PC-9 (cell line): ENCODE results near the gene LMBRD2. TPM values are rescaled to one million over a fixed set of nuclear protein-coding genes. Genes with fewer than 3 reads are reported as not detected.

ENCODE experiments used
- BruUV-seq: library from RNA; stranded (reverse); fragments of 400-500 nt; replicated peaks from 2 replicates; lab custom pipeline; 2021; lab: Mats Ljungman, UMichigan
- CTCF ChIA-PET: fragments of 300-600 bp; sonication (Branson Sonifier 250); formaldehyde crosslinking; loops from one replicate; lab custom pipeline; 2022; ENCODE audit warnings: antibody characterized with exemption; lab: Charles Lee
- POLR2A ChIA-PET: fragments of 300-600 bp; sonication (Branson Sonifier 250); formaldehyde crosslinking; loops from one replicate; lab custom pipeline; 2022; ENCODE audit warnings: antibody characterized with exemption; ENCODE audit not compliant: unreplicated experiment; lab: Charles Lee
- DNase-seq, 2 experiments: peaks; one replicate each; pipeline versions ENCODE4 v3.0.0 to v3.0.0-alpha.2; 2015 to 2022; ENCODE audit warnings: mixed read lengths in 1 of 2
- H2AFZ ChIP-seq: fragments of 200-600 bp; sonication (generic); 2 replicates; pipeline ENCODE4 v1.8.1; 2017; ENCODE audit warnings: antibody characterized with exemption
- H3F3A ChIP-seq: fragments of 200-600 bp; sonication (generic); 2 replicates; pipeline ENCODE4 v1.8.1; 2017; ENCODE audit warnings: antibody characterized with exemption, mild to moderate bottlenecking, low read depth; ENCODE audit not compliant: insufficient read depth
- H3K27ac ChIP-seq: fragments of 200-600 bp; sonication (generic); 2 replicates; pipeline ENCODE4 v1.6.1; 2016; ENCODE audit warnings: mixed run types
- H3K27me3 ChIP-seq: fragments of 200-600 bp; sonication (generic); 2 replicates; pipeline ENCODE4 v1.6.1; 2016; ENCODE audit warnings: low read depth, mixed run types; ENCODE audit not compliant: insufficient read depth
- H3K36me3 ChIP-seq: fragments of 200-600 bp; sonication (generic); 2 replicates; pipeline ENCODE4 v1.6.1; 2016; ENCODE audit warnings: low read depth, mixed run types
- H3K4me1 ChIP-seq: fragments of 200-600 bp; sonication (generic); replicated peaks from 2 replicates; pipeline ENCODE4 v1.6.1; 2016; ENCODE audit warnings: mixed run types; ENCODE audit not compliant: insufficient read depth
- H3K4me2 ChIP-seq: fragments of 200-600 bp; sonication (generic); 2 replicates; pipeline ENCODE4 v1.6.1; 2017; ENCODE audit warnings: mixed run types
- H3K4me3 ChIP-seq: fragments of 200-600 bp; sonication (generic); 2 replicates; pipeline ENCODE4 v1.6.1; 2016; ENCODE audit warnings: mixed run types
- H3K79me2 ChIP-seq: fragments of 200-600 bp; sonication (generic); 2 replicates; pipeline ENCODE4 v1.6.1; 2017; ENCODE audit warnings: low read depth, mixed run types
- H3K9me2 ChIP-seq: fragments of 200-600 bp; sonication (generic); 2 replicates; pipeline ENCODE4 v1.8.1; 2017; ENCODE audit warnings: mild to moderate bottlenecking; ENCODE audit not compliant: insufficient read depth
- H3K9me3 ChIP-seq: fragments of 200-600 bp; sonication (generic); 2 replicates; pipeline ENCODE4 v1.8.1; 2016; ENCODE audit warnings: low read depth; ENCODE audit not compliant: insufficient read depth
- H4K20me1 ChIP-seq: fragments of 200-600 bp; sonication (generic); 2 replicates; pipeline ENCODE4 v1.8.1; 2017; ENCODE audit not compliant: insufficient read depth
- EZH2 ChIP-seq: fragments of 200-600 bp; sonication (generic); IDR thresholded peaks from 2 replicates; pipeline ENCODE4 v1.8.0; 2017; ENCODE audit warnings: antibody characterized with exemption, low read depth
- intact Hi-C: fragments of 100-400 bp; cut with micrococcal nuclease; formaldehyde crosslinking; loops from one replicate; pipeline ENCODE4 v1.10.0; 2022; ENCODE audit not compliant: unreplicated experiment
- total RNA-seq: library from RNA; stranded (reverse); gene quantifications from 2 replicates; pipeline ENCODE4 v1.2.3, GENCODE V29; 2021
- TF ChIP-seq, protein P1 (sequence below): fragments of 200-600 bp; sonication (generic); conservative IDR thresholded peaks from 2 replicates; pipeline ENCODE4 v1.6.1; 2017; ENCODE audit warnings: mixed run types, antibody characterized with exemption, mild to moderate bottlenecking, moderate library complexity

The LMBRD2 gene
- total RNA-seq, 1 experiment from 2014 or later: 18.0 TPM

DNA sequence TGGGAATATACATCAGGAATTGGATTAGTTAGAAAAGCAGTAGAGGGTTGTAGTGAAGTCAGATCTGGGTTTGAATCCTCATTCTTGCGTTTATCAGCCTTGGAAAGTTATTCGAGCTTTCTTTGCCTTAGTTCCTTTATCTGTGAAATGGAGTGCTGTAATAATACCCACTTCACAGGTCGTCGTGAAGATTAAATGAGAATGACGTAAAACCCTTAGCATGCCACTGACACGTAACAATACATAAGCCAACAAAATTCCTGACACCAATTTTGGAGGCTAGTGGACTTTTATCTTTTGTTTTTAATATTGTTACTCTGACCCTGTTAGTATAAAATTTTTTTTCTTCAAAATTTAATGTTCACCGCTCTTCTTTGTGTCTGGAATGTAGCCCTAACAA, 3.6 kb upstream of the LMBRD2 start:
- ChIA-PET CTCF (no interaction called here), POLR2A (no interaction called here)
- H3K9me3 ChIP-seq: no peaks in the 10 kb centered on the region
- no peaks in the 10 kb centered on the region for H3K9me2 ChIP-seq
- no peak overlapping the region for H3K4me3 ChIP-seq
- peaks cover 13% of the 10 kb centered on the region for H3K4me1 ChIP-seq
- H3K36me3 ChIP-seq: peaks cover 32% of the 10 kb centered on the region
- no peak overlapping the region for H3K27ac ChIP-seq
- intact Hi-C loops: no loop called here
- no peaks in the 10 kb centered on the region for H3K27me3 ChIP-seq
- no peak for DNase-seq
- TF ChIP-seq, protein P1, sequence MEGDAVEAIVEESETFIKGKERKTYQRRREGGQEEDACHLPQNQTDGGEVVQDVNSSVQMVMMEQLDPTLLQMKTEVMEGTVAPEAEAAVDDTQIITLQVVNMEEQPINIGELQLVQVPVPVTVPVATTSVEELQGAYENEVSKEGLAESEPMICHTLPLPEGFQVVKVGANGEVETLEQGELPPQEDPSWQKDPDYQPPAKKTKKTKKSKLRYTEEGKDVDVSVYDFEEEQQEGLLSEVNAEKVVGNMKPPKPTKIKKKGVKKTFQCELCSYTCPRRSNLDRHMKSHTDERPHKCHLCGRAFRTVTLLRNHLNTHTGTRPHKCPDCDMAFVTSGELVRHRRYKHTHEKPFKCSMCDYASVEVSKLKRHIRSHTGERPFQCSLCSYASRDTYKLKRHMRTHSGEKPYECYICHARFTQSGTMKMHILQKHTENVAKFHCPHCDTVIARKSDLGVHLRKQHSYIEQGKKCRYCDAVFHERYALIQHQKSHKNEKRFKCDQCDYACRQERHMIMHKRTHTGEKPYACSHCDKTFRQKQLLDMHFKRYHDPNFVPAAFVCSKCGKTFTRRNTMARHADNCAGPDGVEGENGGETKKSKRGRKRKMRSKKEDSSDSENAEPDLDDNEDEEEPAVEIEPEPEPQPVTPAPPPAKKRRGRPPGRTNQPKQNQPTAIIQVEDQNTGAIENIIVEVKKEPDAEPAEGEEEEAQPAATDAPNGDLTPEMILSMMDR: no peak
- TF ChIP-seq EZH2: no peak
- H4K20me1 ChIP-seq: no peaks in the 10 kb centered on the region
- peaks cover 30% of the 10 kb centered on the region for H3K79me2 ChIP-seq
- H3F3A ChIP-seq: peaks cover 8% of the 10 kb centered on the region; the same call in 1 of the 2 replicates
- H3K4me2 ChIP-seq: no peak overlapping the region
- no TSS peak for BruUV-seq
- no peak overlapping the region for H2AFZ ChIP-seq

DNA sequence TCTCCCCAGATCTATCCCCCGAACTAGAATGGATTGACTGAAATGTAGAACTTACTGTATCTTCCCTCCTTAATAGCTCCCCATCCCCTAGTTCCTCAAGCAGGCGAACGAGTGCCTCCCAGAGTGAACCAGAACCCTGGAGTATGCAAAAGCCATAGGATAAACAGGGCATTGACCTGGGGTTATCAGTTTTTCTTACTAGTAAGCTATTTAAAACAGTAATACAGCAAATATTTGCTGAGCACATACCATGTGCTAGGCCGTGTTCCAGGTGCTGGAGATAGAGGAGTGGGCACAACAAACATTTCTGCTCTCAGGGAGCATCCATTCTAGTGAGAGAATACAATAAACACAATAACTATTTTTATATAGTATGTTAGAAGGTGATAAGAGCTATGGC, 2.0 kb upstream of the LMBRD2 start:
- no peaks in the 10 kb centered on the region for H4K20me1 ChIP-seq
- peaks cover 24% of the 10 kb centered on the region for H3K36me3 ChIP-seq
- peaks cover 44% of the 10 kb centered on the region for H3K79me2 ChIP-seq
- H3K4me1 ChIP-seq: peaks cover 17% of the 10 kb centered on the region
- no peak for DNase-seq
- H3F3A ChIP-seq: peaks cover 8% of the 10 kb centered on the region; the same call in 1 of the 2 replicates
- H3K4me2 ChIP-seq: peak overlapping the region; percentile 88
- TF ChIP-seq, protein P1: no peak
- TF ChIP-seq EZH2: no peak
- H3K9me3 ChIP-seq: no peaks in the 10 kb centered on the region
- no peak overlapping the region for H2AFZ ChIP-seq
- ChIA-PET CTCF (interaction anchor here (0.9 to 2.0 kb wide), 2 partner anchors 74 to 89 kb away, joined by 4 to 7 read pairs; no protein-coding TSS in a partner anchor), POLR2A (no interaction called here)
- H3K9me2 ChIP-seq: no peaks in the 10 kb centered on the region
- no TSS peak for BruUV-seq
- intact Hi-C loops: loop anchor here (5.0 kb wide), 2 partner anchors 724 to 1221 kb away; partner anchors contain the start of gene NIPBL
- no peaks in the 10 kb centered on the region for H3K27me3 ChIP-seq
- no peak overlapping the region for H3K27ac ChIP-seq
- H3K4me3 ChIP-seq: no peak overlapping the region

DNA sequence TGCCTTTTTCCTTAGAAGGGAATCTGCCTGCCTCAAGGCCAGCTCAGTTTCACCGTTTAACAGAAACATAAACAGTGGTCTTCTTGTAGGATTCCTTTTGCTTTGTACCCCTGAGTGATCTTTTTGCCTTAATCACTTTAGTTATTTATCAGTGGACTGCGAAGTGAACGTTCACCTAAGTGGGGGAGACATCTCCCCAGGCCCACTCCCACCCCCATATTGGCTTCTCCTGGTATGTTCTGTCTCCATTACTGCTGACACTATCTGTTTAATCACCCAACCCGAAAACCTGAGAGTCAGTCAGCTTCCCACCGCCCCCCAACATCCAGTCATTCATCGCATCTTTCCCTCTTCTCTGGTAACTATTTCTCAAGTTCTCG, 1.6 kb upstream of the LMBRD2 start:
- intact Hi-C loops: loop anchor here (5.0 kb wide), 2 partner anchors 724 to 1221 kb away; partner anchors contain the start of gene NIPBL
- Histone ChIP-seq H3K27ac (no peak overlapping the region), H3K4me2 (peak overlapping the region; percentile 88), H2AFZ (no peak overlapping the region), H3K9me3 (no peaks in the 10 kb centered on the region), H4K20me1 (no peaks in the 10 kb centered on the region), H3K4me1 (peaks cover 17% of the 10 kb centered on the region), H3K36me3 (peaks cover 20% of the 10 kb centered on the region), H3K27me3 (no peaks in the 10 kb centered on the region), H3F3A (peaks cover 8% of the 10 kb centered on the region; the same call in 1 of the 2 replicates), H3K79me2 (peaks cover 44% of the 10 kb centered on the region), H3K9me2 (no peaks in the 10 kb centered on the region), H3K4me3 (peak overlapping the region; percentile 90)
- DNase-seq: no peak
- CTCF ChIA-PET: interaction anchor here (0.6 to 2.0 kb wide), 4 partner anchors 74 to 112 kb away, joined by 3 to 7 read pairs (median 4); no protein-coding TSS in a partner anchor
- POLR2A ChIA-PET: interaction anchor here (0.7 kb wide), 1 partner anchor 88 kb away, joined by 3 read pairs; the partner anchor contains the start of gene NADK2
- BruUV-seq: no TSS peak
- TF ChIP-seq EZH2: no peak
